Keratinocyte (primary cell): ENCODE data around the gene CXCR6. TPM values are rescaled to one million over a fixed set of nuclear protein-coding genes. Genes with fewer than 3 reads are reported as not detected.

Source experiments
- DNase-seq: peaks from one replicate; pipeline ENCODE4 v3.0.0-alpha.2; 2011; ENCODE audit warnings: low read depth, missing footprints, low spot score
- FAIRE-seq: peaks from 2 replicates; lab custom pipeline; 2011; peaks lifted over from hg19 to GRCh38; lab: Jason Lieb, UNC
- H2AFZ ChIP-seq: 2 replicates; pipeline ENCODE4 v1.6.0; 2012; ENCODE audit warnings: low read length, control low read depth, inconsistent platforms; ENCODE audit not compliant: control insufficient read depth
- H3K27ac ChIP-seq: 2 replicates; pipeline ENCODE4 v1.5.1; 2011; ENCODE audit warnings: low read length; ENCODE audit not compliant: control insufficient read depth, insufficient read depth
- H3K27me3 ChIP-seq: 3 replicates; pipeline ENCODE4 v1.6.0; 2011; ENCODE audit warnings: low read length; ENCODE audit not compliant: control insufficient read depth, insufficient read depth; ENCODE audit errors: extremely low read depth
- H3K36me3 ChIP-seq, 2 experiments: 2 replicates in 1 of 2; 3 replicates in 1 of 2; pipeline ENCODE4 v1.5.1; 2011; ENCODE audit warnings: low read length in 2 of 2, mild to moderate bottlenecking in 1 of 2; ENCODE audit not compliant: control insufficient read depth in 2 of 2, insufficient read depth in 2 of 2; ENCODE audit errors: extremely low read depth in 1 of 2
- H3K4me1 ChIP-seq: 3 replicates; pipeline ENCODE4 v1.5.1; 2011; ENCODE audit warnings: low read length; ENCODE audit not compliant: control insufficient read depth, insufficient read depth; ENCODE audit errors: extremely low read depth
- H3K4me2 ChIP-seq: 3 replicates; pipeline ENCODE4 v1.6.0; 2011; ENCODE audit warnings: low read depth, low read length; ENCODE audit not compliant: control insufficient read depth, insufficient read depth; ENCODE audit errors: extremely low read depth
- H3K4me3 ChIP-seq, 3 experiments: fragments of 200-600 bp in 1 of 3; sonication (generic) in 1 of 3; 2 replicates in 2 of 3; 3 replicates in 1 of 3; pipeline ENCODE4 v1.5.1; 2011 to 2016; ENCODE audit warnings: low read length in 3 of 3, mild to moderate bottlenecking in 3 of 3, control low read depth in 2 of 3, inconsistent platforms in 1 of 3, low read depth in 1 of 3, mixed read lengths in 1 of 3, mixed run types in 1 of 3, moderate library complexity in 1 of 3; ENCODE audit not compliant: control insufficient read depth in 2 of 3, insufficient read depth in 2 of 3; ENCODE audit errors: extremely low read depth in 1 of 3
- H3K79me2 ChIP-seq: 2 replicates; pipeline ENCODE4 v1.6.0; 2012; ENCODE audit warnings: low read length; ENCODE audit not compliant: control insufficient read depth, insufficient read depth
- H3K9ac ChIP-seq: 3 replicates; pipeline ENCODE4 v1.6.0; 2011; ENCODE audit warnings: low read length; ENCODE audit not compliant: control insufficient read depth, insufficient read depth; ENCODE audit errors: extremely low read depth
- H3K9me1 ChIP-seq: 3 replicates; pipeline ENCODE4 v1.6.0; 2011; ENCODE audit warnings: low read length; ENCODE audit not compliant: control insufficient read depth, insufficient read depth; ENCODE audit errors: extremely low read depth
- H3K9me3 ChIP-seq: 2 replicates; pipeline ENCODE4 v1.5.1; 2012; ENCODE audit warnings: low read depth, low read length; ENCODE audit not compliant: control insufficient read depth
- H4K20me1 ChIP-seq: 3 replicates; pipeline ENCODE4 v1.6.0; 2011; ENCODE audit warnings: low read length; ENCODE audit not compliant: control insufficient read depth, insufficient read depth; ENCODE audit errors: extremely low read depth
- CTCF ChIP-seq, 3 experiments: IDR thresholded peaks in 1 of 3; conservative IDR thresholded peaks in 1 of 3; optimal IDR thresholded peaks in 1 of 3; 2 replicates in 2 of 3; 3 replicates in 1 of 3; pipeline versions ENCODE3 to v1.5.1; 2011; ENCODE audit warnings: low read length in 3 of 3, mild to moderate bottlenecking in 3 of 3, moderate library complexity in 2 of 3, control low read depth in 1 of 3, inconsistent platforms in 1 of 3; ENCODE audit not compliant: insufficient read depth in 2 of 3; ENCODE audit errors: extremely low read depth in 1 of 3
- EZH2 ChIP-seq: IDR thresholded peaks from one replicate; pipeline ENCODE4 v1.6.1; 2012; ENCODE audit warnings: inconsistent platforms, mild to moderate bottlenecking, low read length, moderate library complexity
- dilution Hi-C: fragments of 300-500 bp; cut with MboI; formaldehyde crosslinking; loops from one replicate; pipeline ENCODE4 v1.7.0; 2020; ENCODE audit warnings: low sequenced_read_pairs; ENCODE audit not compliant: extremely low pct_ligation_motif_present
- polyA plus RNA-seq, 5 experiments: library from polyadenylated mRNA; depleted of rRNA in 3 of 5; stranded (reverse) in 3 of 5; stranded (forward) in 1 of 5; unstranded in 1 of 5; fragments of >200 nt; gene quantifications; 1 replicate in 1 of 5; 2 replicates in 3 of 5; 3 replicates in 1 of 5; pipeline versions ENCODE4 v1.2.1 to v1.2.3, GENCODE V29; 2011 to 2012; ENCODE audit warnings: missing spikeins in 2 of 5, low read depth in 1 of 5, low replicate concordance in 1 of 5
- small RNA-seq, 3 experiments: library from RNA; depleted of rRNA; stranded (forward); fragments of <200 nt; gene quantifications; one replicate each; pipeline ENCODE3, GENCODE V24; 2012; ENCODE audit warnings: low read depth in 3 of 3, low replicate concordance in 1 of 3; ENCODE audit not compliant: insufficient read length in 3 of 3

Gene CXCR6
- polyA plus RNA-seq, 1 donor (not counting 4 experiments of a cell fraction or from before 2014, with no cell fraction given) = not detected

- Histone ChIP-seq H3K9me3 (no peaks in the 10 kb centered on the region), H3K27me3 (no peaks in the 10 kb centered on the region), H3K36me3 (no peaks in the 10 kb centered on the region), H3K9me1 (no peaks in the 10 kb centered on the region), H2AFZ (no peak overlapping the region), H4K20me1 (no peaks in the 10 kb centered on the region), H3K4me1 (peaks cover 9% of the 10 kb centered on the region), H3K4me3 (no peak overlapping the region), H3K27ac (no peak overlapping the region), H3K4me2 (no peak overlapping the region), H3K9ac (no peak overlapping the region), H3K79me2 (no peaks in the 10 kb centered on the region)
- DNase-seq = no peak
- TF ChIP-seq EZH2 (no peak), CTCF (optimal IDR thresholded peaks at IDR 0.05 in 1 of 3, IDR thresholded peaks at IDR 0.05 in 1 of 3, conservative IDR thresholded peaks at IDR 0.05 in 1 of 3; ENCODE audit: extremely low read depth in 1 of 3, insufficient read depth in 2 of 3, low read length in 3 of 3) (no peak)
- no peak for FAIRE-seq
- dilution Hi-C loops = no loop called here
Observed at GRCh38 chr3:45997942-45998341, 54.7 kb downstream of the CXCR6 start.

Small RNAs within 50 kb of the gene (small RNA-seq; reads per million reads assigned to genes)
- 0 reads per million in 3 experiments for gene RF00019

Other genes starting within 250 kb of the CXCR6 start
- gene SLC6A20, start 146.9 kb upstream of the CXCR6 start, polyA plus RNA-seq = 0.34 to 0.66 TPM (median 0.37 TPM) in 3 replicates
- gene LZTFL1, start 101.3 kb upstream of the CXCR6 start, polyA plus RNA-seq = 12.1 to 17.9 TPM (median 15.7 TPM) in 3 replicates
- gene CCR9, start 56.9 kb upstream of the CXCR6 start, polyA plus RNA-seq = not detected in 3 replicates
- 6.1 to 7.7 TPM (median 7.0 TPM) in 3 replicates for gene FYCO1, start 52.4 kb downstream of the CXCR6 start, polyA plus RNA-seq
- gene XCR1, start 84.0 kb downstream of the CXCR6 start, polyA plus RNA-seq = 0.01 to 0.26 TPM (median 0.02 TPM) in 3 replicates